Measurements from ENCODE around the gene DNAH11. TPM values are rescaled to one million over a fixed set of nuclear protein-coding genes. Genes with fewer than 3 reads are reported as not detected.
"Not testable (repeated sequence)": the region's sequence is repeated elsewhere in the genome, so short reads cannot be mapped to it uniquely, and the experiment has no call there.

DNAH11 gene
- total RNA-seq, 2 experiments from 2014 or later = 4.2 to 4.3 TPM

DNA sequence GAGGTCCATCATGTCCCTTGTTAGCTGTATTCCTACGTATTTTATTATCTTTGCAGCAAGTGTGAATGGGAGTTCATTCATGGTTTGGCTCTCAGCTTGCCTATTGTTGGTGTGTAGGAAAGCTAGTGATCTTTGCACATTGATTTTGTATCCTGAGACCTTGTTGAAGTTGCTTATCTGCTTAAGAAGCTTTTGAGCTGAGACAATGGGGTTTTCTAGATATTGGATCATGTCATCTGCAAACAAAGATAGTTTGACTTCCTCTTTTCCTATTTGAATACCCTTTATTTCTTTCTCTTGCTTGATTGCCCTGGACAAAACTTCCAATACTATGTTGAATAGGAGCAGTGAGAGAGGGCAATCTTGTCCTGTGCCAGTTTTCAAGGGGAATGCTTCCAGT lies 10.4 kb upstream of the DNAH11 start:
- POLR2A ChIA-PET; intact Hi-C loops (cut with DNase I, micrococcal nuclease); ATAC-seq; H3K27ac Mint-ChIP-seq; H3K27me3 Mint-ChIP-seq; H3K4me1 Mint-ChIP-seq; H3K4me3 Mint-ChIP-seq; DNase-seq; H3K9me3 Mint-ChIP-seq (ENCODE audit: low read depth); H3K36me3 Mint-ChIP-seq (ENCODE audit: low read depth): not testable (repeated sequence)
- CTCF ChIA-PET = interaction anchor here (0.7 kb wide), 1 partner anchor 235 kb away, joined by 3 read pairs; no protein-coding TSS in a partner anchor

DNA sequence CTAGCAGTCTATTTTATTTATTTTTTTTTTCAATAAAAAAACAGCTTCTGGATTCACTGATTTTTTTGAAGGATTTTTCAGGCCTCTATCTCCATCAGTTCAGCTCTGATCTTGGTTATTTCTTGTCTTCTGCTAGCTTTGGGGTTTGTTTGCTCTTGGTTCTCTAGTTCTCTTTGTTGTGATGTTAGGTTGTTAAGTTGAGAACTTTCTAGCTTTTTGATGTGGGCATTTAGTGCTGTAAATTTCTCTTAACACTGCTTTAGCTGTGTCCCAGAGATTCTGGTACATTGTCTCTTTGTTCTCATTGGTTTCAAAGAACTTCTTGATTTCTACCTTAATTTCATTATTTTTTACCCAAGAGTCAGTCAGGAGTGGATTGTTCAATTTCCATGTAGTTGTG lies 9.2 kb upstream of the DNAH11 start:
- H3K9me3 Mint-ChIP-seq (ENCODE audit: low read depth); DNase-seq; H3K36me3 Mint-ChIP-seq (ENCODE audit: low read depth); ATAC-seq; H3K27ac Mint-ChIP-seq; intact Hi-C loops (cut with DNase I, micrococcal nuclease); CTCF ChIA-PET; H3K27me3 Mint-ChIP-seq; H3K4me1 Mint-ChIP-seq; H3K4me3 Mint-ChIP-seq; POLR2A ChIA-PET: not testable (repeated sequence)

DNA sequence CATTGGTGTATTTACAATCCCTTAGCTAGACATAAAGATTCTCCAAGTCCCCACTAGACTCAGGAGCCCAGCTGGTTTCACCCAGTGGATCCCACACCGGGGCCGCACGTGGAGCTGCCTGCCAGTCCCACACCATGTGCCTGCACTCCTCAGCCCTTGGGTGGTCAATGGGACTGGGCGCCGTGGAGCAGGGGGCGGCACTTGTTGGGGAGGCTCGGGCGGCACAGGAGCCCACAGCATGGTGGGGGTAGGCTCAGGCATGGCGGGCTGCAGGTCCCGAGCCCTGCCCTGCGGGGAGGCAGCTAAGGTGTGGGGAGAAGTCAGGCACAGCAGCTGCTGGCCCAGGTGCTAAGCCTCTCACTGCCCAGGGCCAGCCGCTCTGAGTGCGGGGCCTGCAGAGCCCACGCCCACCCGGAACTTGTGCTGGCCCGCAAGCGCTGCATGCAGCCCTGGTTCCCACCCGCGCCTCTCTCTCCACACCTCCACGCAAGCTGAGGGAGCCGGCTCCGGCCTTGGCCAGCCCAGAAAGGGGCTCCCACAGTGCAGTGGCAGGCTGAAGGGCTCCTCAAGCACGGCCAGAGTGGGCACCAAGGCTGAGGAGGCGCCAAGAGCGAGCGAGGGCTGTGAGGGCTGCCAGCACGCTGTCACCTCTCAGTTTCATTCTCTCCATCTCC lies 6.3 kb upstream of the DNAH11 start:
- H3K36me3 Mint-ChIP-seq (ENCODE audit: low read depth); H3K4me1 Mint-ChIP-seq; H3K9me3 Mint-ChIP-seq (ENCODE audit: low read depth); H3K27ac Mint-ChIP-seq; ATAC-seq; H3K4me3 Mint-ChIP-seq; POLR2A ChIA-PET; intact Hi-C loops (cut with DNase I, micrococcal nuclease); DNase-seq: not testable (repeated sequence)
- H3K27me3 Mint-ChIP-seq = peaks cover 16% of the 10 kb centered on the region
- CTCF ChIA-PET = interaction anchor here (0.6 kb wide), 4 partner anchors 16 to 320 kb away, joined by 3 to 5 read pairs (median 3); no protein-coding TSS in a partner anchor

DNA sequence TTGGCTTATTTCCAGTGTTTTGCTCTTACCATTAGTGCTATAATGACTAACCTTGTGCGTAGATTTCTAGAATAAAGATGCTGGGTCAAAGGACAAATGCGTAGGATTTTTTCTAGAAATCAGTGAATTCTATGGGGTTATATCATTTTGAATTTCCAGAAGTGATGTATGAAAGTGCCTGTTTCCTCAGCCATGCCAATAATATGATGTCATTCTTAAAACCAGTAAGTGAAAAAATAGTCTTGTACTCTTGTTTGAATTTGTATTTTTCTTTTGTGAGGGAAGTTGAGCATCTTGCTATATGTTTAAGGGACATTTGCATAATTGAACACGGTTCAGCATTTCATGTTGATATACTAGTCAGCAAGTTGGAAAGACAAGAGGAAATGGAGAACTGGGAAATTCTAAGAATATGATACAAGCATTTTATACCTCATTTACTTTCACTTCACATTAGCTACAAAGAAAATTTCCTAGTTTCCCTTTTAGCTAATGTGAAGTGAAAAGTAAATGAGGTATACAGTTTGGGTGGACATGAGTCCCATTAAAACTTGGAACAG lies 3.8 kb upstream of the DNAH11 start:
- ATAC-seq = no peak
- Mint-ChIP-seq H3K9me3 (ENCODE audit: low read depth) (no peaks in the 10 kb centered on the region), H3K4me3 (no peak overlapping the region)

DNA sequence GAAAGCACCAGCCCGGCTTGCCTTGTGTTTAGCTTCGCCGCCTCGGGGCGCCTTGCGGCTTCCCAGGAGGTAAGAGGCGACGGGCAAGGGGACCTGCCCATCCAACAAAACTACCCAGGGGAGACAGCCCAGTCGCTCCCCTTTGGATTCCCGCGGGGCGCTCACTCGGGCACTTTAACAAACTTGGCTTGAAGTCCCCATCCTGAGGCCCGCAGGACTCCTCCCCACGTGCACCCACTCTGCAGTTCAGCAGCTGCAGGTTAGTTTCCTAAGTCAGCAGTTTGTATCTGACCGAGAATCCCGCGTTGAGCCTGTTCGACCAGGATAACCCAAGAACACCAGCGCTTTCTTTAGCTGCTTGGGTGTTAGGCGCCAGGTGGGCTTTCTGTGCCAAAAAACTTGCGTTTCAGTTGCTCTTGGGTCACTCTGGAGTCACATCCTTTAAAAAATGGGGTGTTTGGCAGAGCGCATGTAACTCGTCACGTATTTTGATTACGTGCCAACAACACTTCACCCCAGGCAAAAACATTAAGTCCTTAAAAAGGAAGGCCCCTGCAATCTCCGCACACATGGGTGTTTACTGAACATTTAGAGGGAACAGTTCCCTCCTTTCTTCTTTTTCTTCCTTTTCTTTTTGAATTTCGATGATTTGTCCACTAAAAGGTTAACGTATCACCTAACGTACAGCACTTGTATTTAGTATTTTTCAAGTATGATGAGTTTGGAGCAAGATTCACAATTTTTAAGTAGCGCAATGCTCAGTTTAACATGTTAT lies 876 bp downstream of the DNAH11 start:
- peak; percentile 35 for DNase-seq
- ATAC-seq = peak; percentile 25
- Mint-ChIP-seq H3K9me3 (ENCODE audit: low read depth) (no peaks in the 10 kb centered on the region), H3K27me3 (peaks cover 50% of the 10 kb centered on the region), H3K4me3 (peak overlapping the region; percentile 76), H3K36me3 (ENCODE audit: low read depth) (no peaks in the 10 kb centered on the region), H3K27ac (peak overlapping the region; percentile 56), H3K4me1 (peaks cover 6% of the 10 kb centered on the region)
- intact Hi-C loops (cut with DNase I, micrococcal nuclease) = loop anchor here (5.0 to 10.0 kb wide), 3 partner anchors 461 to 1211 kb away; partner anchors contain the start of gene ITGB8 (in 1 of the 2)
- CTCF ChIA-PET = interaction anchor here (0.6 kb wide), 1 partner anchor 110 kb away, joined by 4 read pairs; no protein-coding TSS in a partner anchor
- POLR2A ChIA-PET = no interaction called here

More for the DNA sequence above, 3.8 kb upstream of the DNAH11 start:
- intact Hi-C loops (cut with DNase I, micrococcal nuclease) = no loop called here
- no peaks in the 10 kb centered on the region for H3K36me3 Mint-ChIP-seq (ENCODE audit: low read depth)
- no peak for DNase-seq
- H3K27me3 Mint-ChIP-seq = peaks cover 33% of the 10 kb centered on the region
- ChIA-PET CTCF (no interaction called here), POLR2A (no interaction called here)
- H3K4me1 Mint-ChIP-seq = peaks cover 5% of the 10 kb centered on the region
- H3K27ac Mint-ChIP-seq = no peak overlapping the region

DNA sequence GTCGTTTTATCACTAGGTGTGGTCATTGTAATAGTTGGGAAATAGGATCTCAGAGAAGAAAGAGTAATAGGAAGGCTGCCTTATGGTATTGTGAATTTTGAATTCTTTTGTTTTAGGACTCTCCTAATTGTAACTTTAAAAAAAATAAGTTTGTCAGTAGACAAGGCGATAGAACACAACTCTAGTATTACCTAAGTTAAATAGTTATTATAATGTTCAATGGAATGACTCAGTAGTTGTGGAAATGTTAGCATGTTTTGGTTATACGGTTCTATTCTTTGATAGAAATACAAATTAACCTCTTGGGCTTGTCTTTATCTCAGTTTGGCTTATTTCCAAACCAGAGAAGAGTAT lies 1.4 kb downstream of the DNAH11 start:
- peak overlapping the region; percentile 56 for H3K27ac Mint-ChIP-seq
- H3K36me3 Mint-ChIP-seq (ENCODE audit: low read depth) = no peaks in the 10 kb centered on the region
- CTCF ChIA-PET = no interaction called here
- intact Hi-C loops (cut with DNase I, micrococcal nuclease) = loop anchor here (5.0 to 10.0 kb wide), 3 partner anchors 461 to 1212 kb away; partner anchors contain the start of gene ITGB8 (in 1 of the 2)
- POLR2A ChIA-PET = no interaction called here
- peaks cover 6% of the 10 kb centered on the region for H3K4me1 Mint-ChIP-seq
- H3K4me3 Mint-ChIP-seq = peak overlapping the region; percentile 76
- ATAC-seq (no peak), DNase-seq (no peak)
- H3K9me3 Mint-ChIP-seq (ENCODE audit: low read depth) = no peaks in the 10 kb centered on the region
- peaks cover 47% of the 10 kb centered on the region for H3K27me3 Mint-ChIP-seq

DNA sequence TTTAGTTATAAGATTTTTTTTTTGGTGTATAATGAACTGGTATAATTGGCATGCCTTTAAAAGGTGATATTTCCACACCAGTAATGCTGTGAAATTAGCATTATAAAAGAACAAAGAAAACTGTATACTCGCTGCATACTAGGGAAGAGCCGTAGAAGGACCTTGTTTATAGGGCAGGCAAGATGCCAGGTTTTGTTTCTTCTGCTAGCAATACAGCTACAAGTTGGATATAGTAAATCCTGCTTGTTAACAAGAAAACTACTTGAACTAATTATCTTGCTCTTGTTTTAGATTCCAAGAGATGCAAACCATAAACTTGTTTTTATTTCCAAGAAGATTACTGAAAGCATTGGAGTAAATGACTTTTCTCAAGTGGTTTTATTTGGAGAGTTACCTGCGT lies 1.9 kb downstream of the DNAH11 start:
- no peak overlapping the region for H3K4me3 Mint-ChIP-seq
- ChIA-PET POLR2A (no interaction called here), CTCF (no interaction called here)
- intact Hi-C loops (cut with DNase I, micrococcal nuclease) = loop anchor here (5.0 to 10.0 kb wide), 3 partner anchors 460 to 1212 kb away; partner anchors contain the start of gene ITGB8 (in 1 of the 2)
- H3K9me3 Mint-ChIP-seq (ENCODE audit: low read depth) = no peaks in the 10 kb centered on the region
- peaks cover 45% of the 10 kb centered on the region for H3K27me3 Mint-ChIP-seq
- no peaks in the 10 kb centered on the region for H3K36me3 Mint-ChIP-seq (ENCODE audit: low read depth)
- H3K4me1 Mint-ChIP-seq = peaks cover 6% of the 10 kb centered on the region
- no peak for DNase-seq
- ATAC-seq = no peak
- no peak overlapping the region for H3K27ac Mint-ChIP-seq

DNA sequence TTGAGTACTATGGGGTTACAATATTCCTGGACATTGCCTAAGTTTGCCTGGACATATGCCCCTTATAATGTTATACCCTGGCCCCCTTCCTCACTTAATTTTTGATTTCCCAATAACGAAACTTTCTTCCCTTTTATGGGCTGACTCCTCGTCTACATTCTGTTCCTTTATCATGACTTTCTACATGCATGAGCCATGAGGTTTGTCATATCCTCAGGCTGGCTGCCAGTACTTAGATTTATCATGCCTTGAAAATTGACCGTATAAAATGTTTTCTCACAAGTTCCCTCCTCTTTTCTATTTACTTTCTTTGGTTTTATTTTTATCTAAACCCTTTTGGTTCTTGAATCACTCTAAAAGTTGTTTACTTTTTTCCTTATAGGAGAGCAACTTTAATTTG lies 4.7 kb downstream of the DNAH11 start:
- H3K4me1 Mint-ChIP-seq = peaks cover 6% of the 10 kb centered on the region
- DNase-seq (no peak), ATAC-seq (no peak)
- ChIA-PET POLR2A (no interaction called here), CTCF (no interaction called here)
- H3K36me3 Mint-ChIP-seq (ENCODE audit: low read depth) = no peaks in the 10 kb centered on the region
- no peak overlapping the region for H3K4me3 Mint-ChIP-seq
- intact Hi-C loops (cut with DNase I, micrococcal nuclease) = loop anchor here (10.0 kb wide), 1 partner anchor 457 kb away; no protein-coding TSS in a partner anchor
- no peaks in the 10 kb centered on the region for H3K9me3 Mint-ChIP-seq (ENCODE audit: low read depth)
- H3K27me3 Mint-ChIP-seq = peaks cover 29% of the 10 kb centered on the region
- no peak overlapping the region for H3K27ac Mint-ChIP-seq

DNA sequence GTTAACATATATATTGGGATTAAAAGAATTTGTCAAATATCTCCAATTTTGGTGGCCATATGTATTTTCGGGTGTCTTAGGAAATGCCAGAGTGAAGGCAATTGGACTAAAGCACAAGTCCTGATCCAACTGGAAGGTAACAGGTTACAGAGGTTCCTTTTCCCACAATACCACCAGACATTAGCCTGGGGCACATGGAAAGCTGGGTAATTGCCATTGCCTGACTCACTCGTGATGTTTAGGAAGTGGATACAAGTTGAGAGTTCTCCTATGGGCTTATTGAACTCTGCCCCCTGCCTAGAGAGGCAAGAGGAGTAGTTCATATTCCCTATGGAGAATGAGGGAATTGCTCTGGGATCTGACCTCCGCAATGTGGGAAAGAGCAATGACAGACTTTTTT lies 5.7 kb downstream of the DNAH11 start:
- Mint-ChIP-seq H3K4me3 (no peak overlapping the region), H3K27me3 (peaks cover 24% of the 10 kb centered on the region), H3K36me3 (ENCODE audit: low read depth) (no peaks in the 10 kb centered on the region), H3K9me3 (ENCODE audit: low read depth) (no peaks in the 10 kb centered on the region), H3K4me1 (peaks cover 6% of the 10 kb centered on the region), H3K27ac (no peak overlapping the region)
- DNase-seq = no peak
- no peak for ATAC-seq
- intact Hi-C loops (cut with DNase I, micrococcal nuclease) = loop anchor here (10.0 kb wide), 1 partner anchor 456 kb away; no protein-coding TSS in a partner anchor
- ChIA-PET POLR2A (no interaction called here), CTCF (no interaction called here)

DNA sequence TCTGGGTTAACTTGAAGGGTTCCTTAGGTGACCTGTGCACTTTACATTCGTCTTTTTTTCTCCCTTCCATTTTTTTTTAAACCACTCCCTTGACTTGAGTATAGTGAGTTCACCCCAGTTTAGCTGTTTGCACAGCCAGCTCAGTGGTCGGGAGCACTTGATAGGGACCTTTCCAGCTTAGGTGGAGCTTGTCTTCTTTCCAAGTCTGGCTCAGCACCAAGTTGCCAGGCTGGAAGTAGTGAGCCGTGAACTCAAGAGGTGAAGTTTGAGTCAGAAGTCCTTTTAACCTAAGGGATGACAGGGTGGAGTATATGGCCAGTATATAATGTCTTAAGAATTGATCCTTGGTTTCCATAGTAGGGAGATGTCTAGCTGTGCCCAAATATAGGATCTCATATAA lies 7.2 kb downstream of the DNAH11 start:
- POLR2A ChIA-PET = no interaction called here
- CTCF ChIA-PET = interaction anchor here (0.7 kb wide), 1 partner anchor 395 kb away, joined by 3 read pairs; no protein-coding TSS in a partner anchor

DNA sequence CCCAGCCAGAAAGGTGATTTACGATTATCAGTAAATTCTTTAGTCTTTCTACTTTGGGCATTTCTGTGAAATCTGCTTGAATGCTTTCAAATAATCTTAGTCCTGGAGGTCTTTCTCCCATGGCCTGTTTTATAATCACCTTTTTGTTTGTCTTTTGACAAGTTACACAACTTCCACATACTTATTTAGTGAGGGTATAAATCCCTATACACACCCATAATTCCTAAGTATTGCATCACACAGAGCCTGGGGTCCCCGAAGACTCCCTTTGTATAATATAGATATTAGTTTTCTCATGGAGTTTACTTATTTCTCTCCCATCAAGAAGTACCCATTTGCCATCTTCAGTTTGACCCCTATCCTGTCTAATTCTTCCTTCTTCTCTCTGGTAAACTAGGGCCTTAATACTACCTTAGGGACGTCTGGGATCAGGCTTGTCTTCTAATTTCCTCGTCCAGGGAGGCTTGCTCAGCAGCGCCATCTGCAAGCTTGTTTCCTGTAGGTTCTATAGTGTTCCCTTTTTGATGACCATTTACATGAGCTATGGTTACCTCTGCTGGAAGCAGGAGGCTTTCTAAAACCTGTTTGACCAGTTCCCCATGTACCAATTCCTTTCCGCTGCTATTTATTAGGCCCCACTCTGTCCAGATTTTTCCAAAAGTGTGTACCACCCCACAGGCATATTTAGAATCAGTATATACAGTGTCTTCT lies 8.1 kb downstream of the DNAH11 start:
- Mint-ChIP-seq H3K27me3 (peaks cover 13% of the 10 kb centered on the region), H3K27ac (no peak overlapping the region), H3K4me1 (no peaks in the 10 kb centered on the region), H3K36me3 (ENCODE audit: low read depth) (no peaks in the 10 kb centered on the region), H3K4me3 (no peak overlapping the region), H3K9me3 (ENCODE audit: low read depth) (no peaks in the 10 kb centered on the region)
- ATAC-seq (no peak), DNase-seq (no peak)
- ChIA-PET POLR2A (no interaction called here), CTCF (no interaction called here)
- intact Hi-C loops (cut with DNase I, micrococcal nuclease) = no loop called here

More for the DNA sequence above, 7.2 kb downstream of the DNAH11 start:
- ATAC-seq (no peak), DNase-seq (no peak)
- no peaks in the 10 kb centered on the region for H3K9me3 Mint-ChIP-seq (ENCODE audit: low read depth)
- peaks cover 18% of the 10 kb centered on the region for H3K27me3 Mint-ChIP-seq
- H3K4me1 Mint-ChIP-seq = no peaks in the 10 kb centered on the region
- intact Hi-C loops (cut with DNase I, micrococcal nuclease) = no loop called here
- H3K4me3 Mint-ChIP-seq = no peak overlapping the region
- H3K36me3 Mint-ChIP-seq (ENCODE audit: low read depth) = no peaks in the 10 kb centered on the region
- H3K27ac Mint-ChIP-seq = no peak overlapping the region

All from activated CD4-positive, alpha-beta T cell treated with anti-CD3 and anti-CD28 coated beads for 36 hours (primary cell).